GM19043 (cell line): ENCODE results near the gene ALLC.

ENCODE experiments used
- ATAC-seq: cut with Tn5 transposase; IDR thresholded peaks from one replicate; pipeline ENCODE4 v1.9.1; 2021; ENCODE audit warnings: low read depth; ENCODE audit not compliant: unreplicated experiment

Gene ALLC

DNA sequence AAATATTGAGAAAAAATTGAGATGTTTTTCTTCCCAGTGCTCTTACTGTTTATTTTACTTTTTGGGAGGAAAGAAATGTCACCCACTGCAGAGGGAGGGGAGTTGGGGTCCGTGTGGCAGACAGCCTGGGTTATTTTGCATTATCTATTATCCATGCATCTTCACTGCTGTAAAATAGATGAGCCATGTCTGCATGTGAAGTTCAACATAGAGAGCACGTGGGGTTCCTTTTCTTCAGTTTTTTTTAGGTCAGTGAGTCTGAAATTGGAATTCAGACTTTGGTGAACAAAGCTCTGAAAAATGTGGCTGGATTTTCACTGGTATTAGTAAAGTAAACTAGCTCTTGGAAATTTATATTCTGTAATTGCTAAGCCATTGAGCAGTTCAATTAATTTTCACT, 47.8 kb downstream of the ALLC start:
- no peak for ATAC-seq

DNA sequence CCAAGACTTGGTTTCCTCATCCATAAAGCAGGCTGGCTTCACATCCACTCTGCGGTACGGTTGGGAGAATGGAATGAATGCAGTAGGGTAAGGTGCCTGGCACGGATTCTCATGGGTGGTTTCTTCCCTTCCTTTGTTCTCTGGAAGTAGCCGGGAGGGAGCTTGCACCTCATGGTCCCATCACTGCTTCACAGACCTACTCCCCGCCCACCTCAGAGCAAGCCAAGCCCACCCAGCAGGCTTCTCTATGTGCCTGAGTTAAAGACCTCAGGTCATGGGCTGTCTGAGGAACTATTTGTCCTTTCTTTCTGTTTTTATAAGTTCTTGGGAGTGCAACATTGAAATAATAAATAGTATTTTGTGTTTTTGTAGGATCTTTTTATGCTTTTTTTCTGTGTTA, 48.9 kb downstream of the ALLC start:
- no peak for ATAC-seq

GRCh38 chr2:3708576-3708975, 50.6 kb downstream of the ALLC start:
- no peak for ATAC-seq

DNA sequence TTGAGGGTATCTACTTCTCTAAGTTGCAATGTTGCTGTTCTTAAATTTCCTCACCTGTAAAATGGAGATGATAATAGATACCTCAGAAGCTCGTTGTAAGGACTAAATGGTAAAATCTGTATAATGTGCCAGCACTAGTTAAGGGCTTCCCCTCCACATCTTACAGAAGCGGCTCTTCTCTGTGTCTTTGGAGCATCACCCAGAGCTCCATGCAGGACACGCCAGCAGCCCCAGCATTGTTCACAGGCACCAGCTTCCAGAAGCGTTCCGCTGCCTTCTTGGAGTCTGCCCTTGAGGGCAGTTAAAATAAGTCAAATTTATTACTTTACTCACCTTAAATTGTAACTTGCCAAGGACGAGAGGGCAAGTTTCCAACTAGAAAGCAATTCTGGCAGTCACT, 51.2 kb downstream of the ALLC start:
- ATAC-seq = no peak

GRCh38 chr2:3712424-3712823, 54.4 kb downstream of the ALLC start:
- no peak for ATAC-seq

DNA sequence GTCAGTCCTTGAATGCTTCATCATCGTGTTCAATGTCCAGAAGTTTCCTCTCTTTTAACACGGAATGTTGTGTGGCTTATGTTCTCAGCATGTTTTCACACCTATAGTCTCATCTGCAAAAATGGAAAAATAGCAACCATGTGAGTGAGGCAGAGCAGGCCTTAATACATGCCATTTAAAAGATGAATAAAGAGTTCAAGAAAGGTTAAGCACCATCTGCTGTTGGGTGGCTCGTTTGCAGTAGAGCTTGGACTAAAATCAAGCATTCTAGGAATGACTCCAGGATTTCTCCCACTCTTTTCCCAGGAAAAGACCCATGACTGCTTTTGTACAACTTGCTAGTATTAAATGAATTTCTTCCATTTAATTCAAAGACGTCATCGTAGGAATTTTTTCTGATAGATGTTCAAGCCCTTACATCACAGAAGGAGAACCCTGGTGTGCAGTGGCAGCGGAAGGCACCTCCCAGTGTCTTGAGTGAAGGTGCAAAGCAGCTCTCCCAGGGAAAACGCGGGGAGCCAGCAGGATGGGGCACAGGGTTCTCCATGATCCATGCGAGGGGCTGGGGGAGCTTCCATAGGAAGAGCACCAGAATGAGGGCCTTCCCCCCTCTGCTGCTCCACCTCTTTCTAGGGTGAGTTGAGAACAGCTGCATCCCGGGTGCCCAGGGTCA, 55.0 kb downstream of the ALLC start:
- no peak for ATAC-seq

GRCh38 chr2:3718679-3719078, 60.7 kb downstream of the ALLC start:
- no peak for ATAC-seq

DNA sequence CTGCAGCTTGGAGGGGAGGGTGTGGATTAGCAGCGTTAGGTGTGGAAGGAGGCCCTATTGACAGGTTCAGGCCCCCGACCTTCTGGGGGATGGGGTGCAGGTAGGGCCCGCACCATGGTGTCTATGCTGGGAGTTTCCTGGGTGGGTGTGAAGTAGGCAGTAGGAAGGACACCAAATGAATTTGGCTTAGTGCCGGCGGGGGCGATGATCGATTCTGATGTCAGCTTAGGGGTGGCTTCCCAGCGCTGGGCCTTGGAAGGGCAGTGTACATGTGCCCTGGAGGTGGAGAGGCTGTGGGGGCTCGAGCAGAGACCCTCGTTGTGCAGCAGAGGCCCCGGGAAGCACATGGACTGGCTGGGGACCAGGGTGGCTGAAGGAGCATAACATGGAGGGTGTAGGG, 67.0 kb downstream of the ALLC start:
- no peak for ATAC-seq

- ATAC-seq = no peak
Observed at GRCh38 chr2:3725458-3726250, 67.7 kb downstream of the ALLC start.

- ATAC-seq = no peak
Observed at GRCh38 chr2:3726511-3726910, 68.5 kb downstream of the ALLC start.

GRCh38 chr2:3727397-3728045, 69.5 kb downstream of the ALLC start:
- no peak for ATAC-seq

DNA sequence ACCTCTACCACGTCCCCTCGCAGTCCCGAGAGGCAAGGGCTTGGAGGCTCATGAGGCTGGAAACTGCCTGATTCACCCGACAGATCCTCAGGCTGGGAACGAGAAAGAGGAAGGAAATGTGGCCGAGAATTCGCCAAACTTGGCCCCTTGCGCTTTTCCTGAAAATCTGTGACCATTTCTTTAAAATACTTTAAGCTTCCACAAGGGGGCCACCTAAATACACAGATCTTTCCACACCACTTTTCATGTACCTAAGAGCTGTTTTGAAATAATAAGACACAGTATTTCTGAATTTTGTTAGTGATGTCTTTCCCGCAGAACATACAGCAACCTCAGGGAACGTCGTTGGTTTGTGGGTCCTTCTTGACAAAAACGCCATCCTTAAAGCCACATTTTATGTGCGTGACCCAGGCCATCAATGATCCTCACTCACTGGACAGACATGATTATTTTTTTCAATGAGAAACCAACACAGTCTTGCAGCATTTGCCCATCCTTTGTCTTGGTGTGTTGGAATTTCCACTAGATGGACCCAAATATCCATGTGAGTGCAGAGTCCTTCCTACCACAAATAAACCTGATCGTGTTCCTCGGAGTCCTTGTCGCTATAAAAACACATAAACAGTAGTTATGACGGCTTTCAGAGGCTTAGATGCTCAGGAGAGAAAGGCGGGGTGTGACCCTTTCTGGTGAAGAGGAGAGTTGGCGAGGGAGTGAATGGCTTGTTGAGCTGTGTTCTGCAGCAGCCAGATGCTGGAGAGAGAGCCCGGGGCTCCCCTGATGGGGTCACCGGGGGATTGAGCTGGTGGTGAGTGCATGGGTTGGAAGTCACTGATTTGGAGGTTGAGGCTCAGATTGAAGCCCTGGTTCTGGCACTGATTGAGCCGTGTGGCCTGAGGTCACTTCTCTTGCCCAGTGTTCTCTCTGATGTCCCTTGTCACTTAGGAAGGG, 70.4 kb downstream of the ALLC start:
- peak; percentile 46 for ATAC-seq

GRCh38 chr2:3729055-3729448, 71.1 kb downstream of the ALLC start:
- no peak for ATAC-seq

- no peak for ATAC-seq
Observed at GRCh38 chr2:3729786-3730185, 71.8 kb downstream of the ALLC start.

GRCh38 chr2:3730646-3731045, 72.6 kb downstream of the ALLC start:
- ATAC-seq = no peak

DNA sequence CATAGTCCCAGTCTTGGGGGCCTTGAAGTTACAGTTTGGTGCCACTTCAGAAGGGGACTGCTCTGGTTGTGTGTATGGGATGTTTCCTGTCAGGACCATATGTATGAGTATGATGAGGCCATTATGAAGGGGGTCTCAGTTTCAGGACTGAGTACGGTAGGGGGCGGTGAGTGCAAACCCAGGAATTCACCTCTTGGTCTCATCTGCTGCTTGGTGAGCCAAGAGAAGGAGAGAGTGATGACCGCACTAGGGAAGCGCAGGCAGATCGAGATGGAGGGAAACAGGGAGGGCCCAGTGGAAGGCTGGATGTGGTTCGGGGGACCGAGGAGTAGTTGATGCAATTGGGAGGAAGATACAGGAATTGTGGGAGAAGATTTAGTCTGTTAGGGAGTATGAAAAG, 73.8 kb downstream of the ALLC start:
- no peak for ATAC-seq

DNA sequence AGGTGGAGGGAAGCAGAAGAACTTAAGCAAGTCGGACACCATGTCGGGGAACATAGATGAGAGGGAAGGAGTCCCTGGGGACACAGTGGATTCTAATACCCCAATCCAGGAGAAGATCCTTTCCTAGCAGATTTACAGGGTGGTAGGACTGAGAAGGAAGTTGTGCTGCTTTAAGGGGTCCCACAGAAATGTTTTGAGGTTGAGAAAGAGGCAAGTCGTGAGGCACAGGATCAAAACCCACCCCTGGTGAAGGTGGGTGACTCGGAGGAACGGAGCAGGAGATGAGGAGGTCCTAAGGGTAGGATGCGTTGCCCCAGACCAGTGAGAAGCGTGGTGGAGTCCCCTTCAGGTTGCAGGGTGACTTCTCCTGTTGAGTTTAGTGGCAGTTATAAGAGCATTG, 78.1 kb downstream of the ALLC start:
- ATAC-seq = no peak

- ATAC-seq = no peak
Observed at GRCh38 chr2:3737128-3737527, 79.1 kb downstream of the ALLC start.

DNA sequence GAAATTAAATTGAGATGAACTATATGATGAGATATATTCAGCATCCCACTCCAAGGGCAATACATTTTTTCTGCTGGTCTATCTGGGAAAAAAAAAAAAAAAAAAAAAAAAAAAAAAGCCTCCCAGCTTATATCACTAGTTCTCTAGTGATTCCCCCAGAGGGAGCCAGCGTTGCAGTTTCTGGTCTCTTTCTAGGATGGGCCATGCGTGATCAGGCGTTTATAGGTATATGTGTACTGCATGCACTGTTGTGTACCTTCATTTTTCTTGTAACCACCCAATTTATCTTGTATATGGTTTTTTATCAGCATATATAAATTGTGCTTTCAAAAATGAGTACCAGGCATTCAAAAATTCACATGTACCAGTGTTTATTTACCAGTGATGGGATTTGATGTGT, 80.5 kb downstream of the ALLC start:
- no peak for ATAC-seq

DNA sequence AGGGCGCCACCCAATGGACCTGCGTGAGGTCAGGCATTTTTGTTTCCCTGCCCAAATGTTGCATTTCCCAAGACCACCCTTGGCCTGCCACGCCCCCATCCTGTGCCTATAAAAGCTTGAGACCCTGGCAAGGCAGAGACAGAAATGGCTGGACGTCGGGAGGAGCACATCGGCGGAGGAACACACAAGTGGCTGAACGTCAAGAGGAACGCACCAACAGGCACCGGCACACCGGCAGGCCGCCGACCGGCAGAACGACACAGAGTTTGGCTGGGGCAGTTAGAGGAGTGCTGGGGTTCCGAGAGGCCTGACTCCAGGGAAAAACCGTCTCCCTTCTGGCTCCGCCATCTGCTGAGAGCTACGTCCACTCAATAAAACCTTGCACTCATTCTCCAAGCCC, 81.3 kb downstream of the ALLC start:
- no peak for ATAC-seq

DNA sequence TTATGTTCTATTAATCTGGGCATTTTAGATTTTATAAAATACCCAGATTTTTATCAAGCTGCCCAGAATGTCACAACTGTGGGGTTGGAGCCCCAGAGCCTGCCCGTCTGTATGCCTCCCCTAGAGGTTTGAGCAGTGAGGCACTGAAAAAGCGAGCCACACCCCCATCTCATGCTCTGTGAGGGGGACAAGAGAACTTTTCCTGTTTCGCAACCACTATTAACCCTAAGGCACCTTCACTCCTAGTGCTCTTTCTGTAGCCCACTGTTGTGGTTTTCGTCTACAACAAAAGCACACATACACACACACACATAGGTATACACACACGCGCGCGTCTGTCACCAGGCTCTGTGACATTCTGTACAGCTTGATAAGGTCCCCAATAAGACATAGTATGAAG, 83.4 kb downstream of the ALLC start:
- ATAC-seq = no peak
